Mesendoderm (in vitro differentiated cells): ENCODE data around the gene KCNMB2.

Experiments
- DNase-seq: peaks from one replicate; pipeline ENCODE4 v3.0.0; 2013
- H2AK5ac ChIP-seq: 2 replicates; pipeline ENCODE4 v1.6.1; 2013; ENCODE audit warnings: low read length, inconsistent platforms
- H2BK120ac ChIP-seq: 2 replicates; pipeline ENCODE4 v1.6.1; 2013; ENCODE audit warnings: low read depth, mild to moderate bottlenecking, low read length, moderate library complexity, mixed read lengths
- H2BK15ac ChIP-seq: replicated peaks from 2 replicates; pipeline ENCODE4 v1.6.1; 2013; ENCODE audit warnings: low read depth, mild to moderate bottlenecking, moderate library complexity
- H2BK5ac ChIP-seq: 2 replicates; pipeline ENCODE4 v1.6.1; 2013; ENCODE audit warnings: low read length, inconsistent platforms
- H3K18ac ChIP-seq: 2 replicates; pipeline ENCODE4 v1.6.1; 2013; ENCODE audit warnings: mild to moderate bottlenecking, low read length, mixed read lengths
- H3K23ac ChIP-seq: one replicate; pipeline ENCODE4 v1.6.1; 2013; ENCODE audit warnings: low read length
- H3K27ac ChIP-seq: 2 replicates; pipeline ENCODE4 v1.5.1; 2013; ENCODE audit warnings: low read depth, mild to moderate bottlenecking, inconsistent platforms, low read length, moderate library complexity
- H3K27me3 ChIP-seq: 2 replicates; pipeline ENCODE4 v1.6.1; 2013; ENCODE audit warnings: low read length, control low read depth, mild to moderate bottlenecking, inconsistent platforms; ENCODE audit not compliant: insufficient read depth, poor library complexity
- H3K36me3 ChIP-seq: 2 replicates; pipeline ENCODE4 v1.6.1; 2013; ENCODE audit warnings: low read length, inconsistent platforms; ENCODE audit not compliant: control insufficient read depth, insufficient read depth
- H3K4ac ChIP-seq: one replicate; pipeline ENCODE4 v1.6.1; 2013; ENCODE audit warnings: low read depth, mild to moderate bottlenecking, low read length, moderate library complexity
- H3K4me1 ChIP-seq: 2 replicates; pipeline ENCODE4 v1.6.1; 2013; ENCODE audit warnings: low read depth, low read length, inconsistent platforms; ENCODE audit not compliant: control insufficient read depth
- H3K4me2 ChIP-seq: 2 replicates; pipeline ENCODE4 v1.6.1; 2013; ENCODE audit warnings: low read length
- H3K4me3 ChIP-seq: 2 replicates; pipeline ENCODE4 v1.5.1; 2013; ENCODE audit warnings: mild to moderate bottlenecking, low read length
- H3K56ac ChIP-seq: one replicate; pipeline ENCODE4 v1.6.1; 2013; ENCODE audit warnings: low read length
- H3K79me1 ChIP-seq: 2 replicates; pipeline ENCODE4 v1.6.1; 2013; ENCODE audit warnings: low read length, inconsistent platforms
- H3K79me2 ChIP-seq: 2 replicates; pipeline ENCODE4 v1.6.1; 2013; ENCODE audit warnings: mild to moderate bottlenecking, low read length; ENCODE audit not compliant: control insufficient read depth, insufficient read depth
- H3K9ac ChIP-seq: 2 replicates; pipeline ENCODE4 v1.6.1; 2013; ENCODE audit warnings: low read length, inconsistent platforms
- H4K5ac ChIP-seq: one replicate; pipeline ENCODE4 v1.6.1; 2013; ENCODE audit warnings: low read length
- H4K8ac ChIP-seq: one replicate; pipeline ENCODE4 v1.6.1; 2013; ENCODE audit warnings: low read depth, mild to moderate bottlenecking, control low read depth, low read length, moderate library complexity
- WGBS: extraction: QIAGEN DNeasy Blood & Tissue Kit; methylation state at CpG from one replicate; pipeline ENCODE4 v1.1.7; 2013; ENCODE audit warnings: low lambda C conversion rate, missing lambda C conversion rate; ENCODE audit not compliant: insufficient coverage; ENCODE audit errors: extremely low coverage; 5-methylcytosine and 5-hydroxymethylcytosine counted together

KCNMB2 gene

GRCh38 chr3:178624276-178624675, 88.0 kb downstream of the KCNMB2 start:
- no peak overlapping the region for H3K27ac ChIP-seq
- H3K4me2 ChIP-seq, result no peak overlapping the region
- no peak overlapping the region for H2BK15ac ChIP-seq
- no peak overlapping the region for H3K56ac ChIP-seq
- H3K23ac ChIP-seq, result no peak overlapping the region
- H4K8ac ChIP-seq, result no peak overlapping the region
- H3K18ac ChIP-seq, result no peak overlapping the region
- H2BK5ac ChIP-seq, result no peak overlapping the region
- no peaks in the 10 kb centered on the region for H3K36me3 ChIP-seq
- no peak overlapping the region for H3K4me3 ChIP-seq
- no peak overlapping the region for H3K4ac ChIP-seq
- H3K79me1 ChIP-seq, result no peaks in the 10 kb centered on the region
- no peak for DNase-seq
- no peaks in the 10 kb centered on the region for H3K79me2 ChIP-seq
- H3K9ac ChIP-seq, result no peak overlapping the region
- no peaks in the 10 kb centered on the region for H3K4me1 ChIP-seq
- H2BK120ac ChIP-seq, result no peak overlapping the region
- H2AK5ac ChIP-seq, result no peak overlapping the region
- H4K5ac ChIP-seq, result no peak overlapping the region
- no peaks in the 10 kb centered on the region for H3K27me3 ChIP-seq

GRCh38 chr3:178625053-178625600, 88.9 kb downstream of the KCNMB2 start:
- H4K8ac ChIP-seq, result no peak overlapping the region
- H3K79me2 ChIP-seq, result no peaks in the 10 kb centered on the region
- H3K4me3 ChIP-seq, result no peak overlapping the region
- no peak overlapping the region for H3K56ac ChIP-seq
- no peak overlapping the region for H3K9ac ChIP-seq
- no peaks in the 10 kb centered on the region for H3K79me1 ChIP-seq
- H2BK5ac ChIP-seq, result no peak overlapping the region
- no CpG with 5 or more reads among the region's 7 CpGs for WGBS
- H2AK5ac ChIP-seq, result no peak overlapping the region
- H3K36me3 ChIP-seq, result no peaks in the 10 kb centered on the region
- no peak overlapping the region for H3K4ac ChIP-seq
- H3K4me1 ChIP-seq, result no peaks in the 10 kb centered on the region
- no peak overlapping the region for H2BK15ac ChIP-seq
- no peak overlapping the region for H3K18ac ChIP-seq
- H2BK120ac ChIP-seq, result no peak overlapping the region
- no peak overlapping the region for H3K23ac ChIP-seq
- no peak overlapping the region for H4K5ac ChIP-seq
- H3K27me3 ChIP-seq, result no peaks in the 10 kb centered on the region
- no peak overlapping the region for H3K27ac ChIP-seq
- H3K4me2 ChIP-seq, result no peak overlapping the region
- DNase-seq, result no peak

GRCh38 chr3:178628037-178628436, 91.8 kb downstream of the KCNMB2 start:
- no peak overlapping the region for H2BK5ac ChIP-seq
- no peaks in the 10 kb centered on the region for H3K79me2 ChIP-seq
- no peaks in the 10 kb centered on the region for H3K27me3 ChIP-seq
- no peak overlapping the region for H3K27ac ChIP-seq
- H3K4me1 ChIP-seq, result no peaks in the 10 kb centered on the region
- no peak overlapping the region for H3K4me2 ChIP-seq
- no peaks in the 10 kb centered on the region for H3K79me1 ChIP-seq
- no peak overlapping the region for H3K18ac ChIP-seq
- no peak overlapping the region for H3K56ac ChIP-seq
- no peak overlapping the region for H3K4me3 ChIP-seq
- H4K5ac ChIP-seq, result no peak overlapping the region
- no peak overlapping the region for H2AK5ac ChIP-seq
- no peak overlapping the region for H2BK15ac ChIP-seq
- no peak overlapping the region for H3K4ac ChIP-seq
- no peak overlapping the region for H3K23ac ChIP-seq
- no peak overlapping the region for H2BK120ac ChIP-seq
- no peaks in the 10 kb centered on the region for H3K36me3 ChIP-seq
- H3K9ac ChIP-seq, result no peak overlapping the region
- no peak overlapping the region for H4K8ac ChIP-seq
- DNase-seq, result no peak

- no peak overlapping the region for H3K27ac ChIP-seq
These were observed 93.4 kb downstream of the KCNMB2 start for GRCh38 chr3:178629430-178630178.

GRCh38 chr3:178631950-178632349, 95.7 kb downstream of the KCNMB2 start:
- H2BK5ac ChIP-seq, result no peak overlapping the region
- H3K36me3 ChIP-seq, result no peaks in the 10 kb centered on the region
- H3K27me3 ChIP-seq, result no peaks in the 10 kb centered on the region
- H3K9ac ChIP-seq, result no peak overlapping the region
- no peaks in the 10 kb centered on the region for H3K4me1 ChIP-seq
- no peak overlapping the region for H3K4me2 ChIP-seq
- no peak overlapping the region for H2BK15ac ChIP-seq
- H3K56ac ChIP-seq, result no peak overlapping the region
- no CpG with 5 or more reads among the region's 1 CpG for WGBS
- H3K79me1 ChIP-seq, result no peaks in the 10 kb centered on the region
- H3K18ac ChIP-seq, result no peak overlapping the region
- no peak overlapping the region for H2BK120ac ChIP-seq
- H3K4ac ChIP-seq, result no peak overlapping the region
- DNase-seq, result no peak
- no peaks in the 10 kb centered on the region for H3K79me2 ChIP-seq
- no peak overlapping the region for H4K8ac ChIP-seq
- no peak overlapping the region for H3K4me3 ChIP-seq
- no peak overlapping the region for H3K23ac ChIP-seq
- no peak overlapping the region for H2AK5ac ChIP-seq
- no peak overlapping the region for H4K5ac ChIP-seq
- H3K27ac ChIP-seq, result no peak overlapping the region

More at GRCh38 chr3:178629430-178630178, 93.4 kb downstream of the KCNMB2 start:
- Histone ChIP-seq H2AK5ac (no peak overlapping the region), H3K36me3 (no peaks in the 10 kb centered on the region), H3K79me1 (no peaks in the 10 kb centered on the region), H3K9ac (no peak overlapping the region), H3K4me2 (no peak overlapping the region), H3K4ac (no peak overlapping the region), H4K8ac (no peak overlapping the region), H2BK120ac (no peak overlapping the region), H3K27me3 (no peaks in the 10 kb centered on the region), H3K79me2 (no peaks in the 10 kb centered on the region), H3K56ac (no peak overlapping the region), H3K18ac (no peak overlapping the region), H2BK5ac (no peak overlapping the region), H3K23ac (no peak overlapping the region), H2BK15ac (no peak overlapping the region), H3K4me3 (no peak overlapping the region), H4K5ac (no peak overlapping the region), H3K4me1 (no peaks in the 10 kb centered on the region)
- WGBS, result no CpG with 5 or more reads among the region's 2 CpGs
- no peak for DNase-seq

GRCh38 chr3:178634975-178635374, 98.7 kb downstream of the KCNMB2 start:
- no CpG with 5 or more reads among the region's 1 CpG for whole genome bisulfite sequencing
- Histone ChIP-seq H2AK5ac (no peak overlapping the region), H2BK15ac (no peak overlapping the region), H3K4me1 (no peaks in the 10 kb centered on the region), H3K27ac (no peak overlapping the region), H3K9ac (no peak overlapping the region), H3K36me3 (no peaks in the 10 kb centered on the region), H3K79me1 (no peaks in the 10 kb centered on the region), H4K5ac (no peak overlapping the region), H3K4ac (no peak overlapping the region), H3K79me2 (no peaks in the 10 kb centered on the region), H3K18ac (no peak overlapping the region), H4K8ac (no peak overlapping the region), H2BK120ac (no peak overlapping the region), H3K4me2 (no peak overlapping the region), H3K56ac (no peak overlapping the region), H2BK5ac (no peak overlapping the region), H3K4me3 (no peak overlapping the region), H3K23ac (no peak overlapping the region), H3K27me3 (no peaks in the 10 kb centered on the region)
- no peak for DNase-seq
